T47D (cell line): Measurements from ENCODE around the gene ASCC2.
"Not testable (repeated sequence)": the region's sequence is repeated elsewhere in the genome, so short reads cannot be mapped to it uniquely, and the experiment has no call there.

Source experiments
- DNase-seq, 2 experiments: peaks; one replicate each; pipeline versions ENCODE4 v3.0.0 to v3.0.0-alpha.2; 2011 to 2012; ENCODE audit warnings: low read depth in 1 of 2, low spot score in 1 of 2
- JUND ChIP-seq: IDR thresholded peaks from 2 replicates; pipeline ENCODE4 v1.6.1; 2012; ENCODE audit warnings: low read depth
- in situ Hi-C: cut with HindIII; loops from 2 replicates; pipeline ENCODE4 v1.10.0; 2016; ENCODE audit warnings: low sequenced_read_pairs, low pct_unique_long_range_greater_than_20kb

The ASCC2 gene

GRCh38 chr22:29872144-29872893, 34.2 kb upstream of the ASCC2 start:
- in situ Hi-C loops: no loop called here
- TF ChIP-seq JUND: no peak
- DNase-seq: peak in 1 of 2 experiments; percentile 3

- no peak for TF ChIP-seq JUND
- peak in 1 of 2 experiments; percentile 9 for DNase-seq
Observed at GRCh38 chr22:29871684-29872083, 33.6 kb upstream of the ASCC2 start.

GRCh38 chr22:29870574-29870973, 32.5 kb upstream of the ASCC2 start:
- in situ Hi-C loops: no loop called here
- no peak for TF ChIP-seq JUND
- DNase-seq: no peak

More at GRCh38 chr22:29871684-29872083, 33.6 kb upstream of the ASCC2 start:
- in situ Hi-C loops: no loop called here

DNA sequence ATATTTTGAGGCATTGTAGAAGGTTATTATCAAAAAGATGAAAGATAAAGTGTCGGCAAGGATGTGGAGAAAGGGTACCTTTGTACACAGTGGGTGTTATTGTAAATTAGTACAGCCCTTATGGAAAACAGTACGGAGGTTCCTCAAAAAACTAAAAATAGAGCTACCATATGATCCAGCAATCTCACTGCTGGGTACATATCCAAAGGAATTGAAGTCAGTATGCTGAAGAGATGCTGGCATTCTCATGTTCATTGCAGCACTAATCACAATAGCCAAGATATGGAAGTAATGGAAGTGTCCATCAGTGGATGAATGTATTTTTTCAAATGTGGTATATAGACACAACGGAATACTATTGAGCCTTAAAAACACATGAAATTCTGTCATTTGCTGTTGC, 29.8 kb upstream of the ASCC2 start:
- no peak for TF ChIP-seq JUND
- in situ Hi-C loops: no loop called here
- no peak for DNase-seq

DNA sequence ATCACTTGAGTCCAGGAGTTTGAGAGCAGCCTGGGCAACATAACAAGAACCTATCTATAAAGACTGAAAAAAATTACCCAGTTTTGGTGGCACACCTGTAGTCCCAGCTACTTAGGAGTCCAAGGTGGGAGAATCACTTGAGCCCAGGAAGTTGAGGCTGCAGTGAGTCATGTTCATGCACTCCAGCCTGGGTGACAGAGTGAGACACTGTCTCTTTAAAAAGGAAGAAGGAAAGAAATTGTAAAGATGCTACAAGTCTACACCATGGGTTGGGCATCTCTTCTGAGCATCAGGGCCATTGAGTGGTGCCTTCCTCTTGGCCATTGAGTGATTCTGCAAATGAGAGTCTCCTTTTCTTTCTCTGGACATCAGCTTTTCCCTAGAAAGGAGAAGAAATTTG, 29.2 kb upstream of the ASCC2 start:
- DNase-seq: no peak
- no peak for TF ChIP-seq JUND
- in situ Hi-C loops: no loop called here

GRCh38 chr22:29865572-29865971, 27.5 kb upstream of the ASCC2 start:
- DNase-seq, in situ Hi-C loops: not testable (repeated sequence)

DNA sequence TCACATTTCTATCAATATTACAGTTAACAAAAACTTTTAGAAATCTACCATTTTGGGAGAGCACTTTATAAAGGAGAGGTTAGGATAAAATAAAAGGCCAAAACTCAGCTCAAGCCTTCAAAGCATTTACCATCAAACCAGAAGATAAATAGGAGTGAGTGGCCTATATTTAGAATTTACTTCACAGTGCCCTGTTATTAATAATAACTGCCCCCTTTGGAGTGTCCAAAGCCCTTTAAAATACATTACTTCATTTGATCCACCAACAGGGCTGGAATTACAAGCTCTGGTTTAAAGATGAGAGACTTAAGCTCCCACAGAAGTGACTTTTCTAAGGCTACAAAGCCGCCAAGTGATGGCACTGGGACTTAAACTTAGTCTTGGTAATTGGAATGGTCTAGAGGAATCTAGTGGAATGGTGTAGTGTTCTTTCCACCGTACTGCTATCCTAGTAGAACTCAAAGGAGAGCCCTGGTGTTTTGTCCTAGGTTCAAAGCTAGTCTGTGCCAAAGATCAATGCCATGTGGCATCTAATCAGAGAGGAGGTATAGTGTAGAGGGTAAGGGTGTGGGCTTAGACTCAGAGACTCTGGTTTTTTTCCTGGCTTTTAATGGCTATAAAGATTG, 23.7 kb upstream of the ASCC2 start:
- in situ Hi-C loops: no loop called here
- DNase-seq: no peak

GRCh38 chr22:29860006-29860766, 22.1 kb upstream of the ASCC2 start:
- in situ Hi-C loops: no loop called here
- no peak for DNase-seq
- no peak for TF ChIP-seq JUND

More for the DNA sequence above, 23.7 kb upstream of the ASCC2 start:
- TF ChIP-seq JUND: no peak

GRCh38 chr22:29859030-29859429, 21.0 kb upstream of the ASCC2 start:
- in situ Hi-C loops, DNase-seq: not testable (repeated sequence)

- DNase-seq: no peak
- TF ChIP-seq JUND: no peak
- in situ Hi-C loops: no loop called here
Observed at GRCh38 chr22:29856496-29856895, 18.4 kb upstream of the ASCC2 start.

- no peak for DNase-seq
- TF ChIP-seq JUND: no peak
- in situ Hi-C loops: no loop called here
Observed at GRCh38 chr22:29855611-29856181, 17.6 kb upstream of the ASCC2 start.

DNA sequence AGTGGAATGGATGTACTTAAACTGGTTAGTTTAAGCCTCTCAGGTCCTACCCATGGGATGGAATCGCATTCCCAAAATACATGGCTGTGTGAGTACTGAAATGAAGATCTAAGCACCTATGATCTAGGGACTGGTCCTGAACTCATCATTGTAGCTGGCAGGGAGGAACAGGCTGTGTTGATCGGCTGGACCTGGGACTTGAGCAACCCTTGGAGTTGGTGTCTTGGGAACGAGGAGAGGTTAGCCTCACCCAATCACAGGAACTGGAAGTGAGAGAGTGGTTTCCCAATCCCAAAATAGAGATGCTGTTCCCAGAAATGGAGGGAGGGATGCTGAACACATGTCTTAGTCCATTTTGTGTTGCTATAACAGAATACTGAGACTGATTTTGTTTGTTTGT, 16.4 kb upstream of the ASCC2 start:
- no peak for DNase-seq
- in situ Hi-C loops: no loop called here
- TF ChIP-seq JUND: no peak

DNA sequence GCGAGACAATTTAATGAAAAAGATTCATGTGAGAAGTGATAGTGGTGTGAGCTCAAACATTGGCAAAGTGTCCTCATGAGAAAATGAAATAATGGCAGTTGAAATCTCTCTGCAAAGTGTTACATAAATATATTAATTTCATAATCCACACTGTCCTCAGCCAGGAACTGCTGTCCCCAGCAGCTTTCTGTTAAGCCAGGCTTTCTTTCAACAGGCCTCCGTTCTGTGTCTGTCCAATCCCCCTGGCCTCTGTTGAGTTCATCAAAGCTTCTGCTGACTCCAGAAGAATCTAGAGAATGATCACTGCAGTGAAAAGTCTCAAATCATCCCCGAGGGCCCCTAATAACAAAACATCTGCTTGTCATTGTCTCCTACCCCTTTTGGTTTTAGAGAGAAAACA, 10.0 kb upstream of the ASCC2 start:
- no peak for TF ChIP-seq JUND
- DNase-seq: no peak

More for the DNA sequence above, 10.0 kb upstream of the ASCC2 start:
- in situ Hi-C loops: no loop called here
